ENCODE measurements around the gene KIF1C.

DNA sequence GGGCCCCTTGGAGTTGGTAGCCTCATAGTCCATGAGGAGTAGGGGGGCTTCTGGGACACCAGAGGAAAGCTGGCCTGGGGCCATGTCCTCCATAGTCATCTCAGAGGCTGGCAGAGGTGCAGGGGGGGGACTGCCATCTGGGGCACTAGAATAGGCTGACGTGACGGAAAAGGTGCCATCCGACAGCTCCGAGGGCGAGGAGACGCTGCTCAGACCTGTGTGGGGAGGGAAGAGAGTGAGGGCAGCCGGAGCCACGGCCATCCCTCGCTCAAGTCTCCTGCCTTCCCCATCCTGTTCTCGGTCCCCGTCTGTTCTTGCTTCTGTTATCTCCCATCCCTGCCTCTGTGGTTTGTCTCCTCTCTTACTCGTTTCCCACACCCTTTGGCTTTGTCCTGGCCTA, 25.4 kb upstream of the KIF1C start:
- TF ChIP-seq, protein P1, sequence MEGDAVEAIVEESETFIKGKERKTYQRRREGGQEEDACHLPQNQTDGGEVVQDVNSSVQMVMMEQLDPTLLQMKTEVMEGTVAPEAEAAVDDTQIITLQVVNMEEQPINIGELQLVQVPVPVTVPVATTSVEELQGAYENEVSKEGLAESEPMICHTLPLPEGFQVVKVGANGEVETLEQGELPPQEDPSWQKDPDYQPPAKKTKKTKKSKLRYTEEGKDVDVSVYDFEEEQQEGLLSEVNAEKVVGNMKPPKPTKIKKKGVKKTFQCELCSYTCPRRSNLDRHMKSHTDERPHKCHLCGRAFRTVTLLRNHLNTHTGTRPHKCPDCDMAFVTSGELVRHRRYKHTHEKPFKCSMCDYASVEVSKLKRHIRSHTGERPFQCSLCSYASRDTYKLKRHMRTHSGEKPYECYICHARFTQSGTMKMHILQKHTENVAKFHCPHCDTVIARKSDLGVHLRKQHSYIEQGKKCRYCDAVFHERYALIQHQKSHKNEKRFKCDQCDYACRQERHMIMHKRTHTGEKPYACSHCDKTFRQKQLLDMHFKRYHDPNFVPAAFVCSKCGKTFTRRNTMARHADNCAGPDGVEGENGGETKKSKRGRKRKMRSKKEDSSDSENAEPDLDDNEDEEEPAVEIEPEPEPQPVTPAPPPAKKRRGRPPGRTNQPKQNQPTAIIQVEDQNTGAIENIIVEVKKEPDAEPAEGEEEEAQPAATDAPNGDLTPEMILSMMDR (IDR thresholded peaks at IDR 0.05): no peak
- TF ChIP-seq EZH2 (IDR thresholded peaks at IDR 0.05): no peak
- no peak for TF ChIP-seq EZH2phosphoT487 (IDR thresholded peaks at IDR 0.05)

Measured in neural progenitor cell (in vitro differentiated cells).